Esophagus squamous epithelium (tissue), 4 donors: ENCODE data around the gene APOBEC2.

Experiments used
- POLR2A ChIP-seq, 4 donors: fragments of 450-650 bp; IDR thresholded peaks; one replicate each; pipeline ENCODE4 v1.6.1; 2017; ENCODE audit warnings: antibody characterized with exemption in 4 of 4, mild to moderate bottlenecking in 4 of 4, moderate library complexity in 3 of 4
- TF ChIP-seq, protein P1 (sequence below), 6 experiments: fragments of 450-650 bp in 4 of 6; fragments of 200-600 bp in 2 of 6; sonication (generic) in 2 of 6; IDR thresholded peaks; one replicate each; pipeline ENCODE4 v1.5.1; 2016 to 2019; ENCODE audit warnings: antibody characterized with exemption in 6 of 6, mild to moderate bottlenecking in 4 of 6, moderate library complexity in 4 of 6

GRCh38 chr6:41077536-41077935 lies 24.5 kb downstream of the APOBEC2 start:
- TF ChIP-seq POLR2A (IDR thresholded peaks at IDR 0.05), result no peak
- TF ChIP-seq, protein P1, sequence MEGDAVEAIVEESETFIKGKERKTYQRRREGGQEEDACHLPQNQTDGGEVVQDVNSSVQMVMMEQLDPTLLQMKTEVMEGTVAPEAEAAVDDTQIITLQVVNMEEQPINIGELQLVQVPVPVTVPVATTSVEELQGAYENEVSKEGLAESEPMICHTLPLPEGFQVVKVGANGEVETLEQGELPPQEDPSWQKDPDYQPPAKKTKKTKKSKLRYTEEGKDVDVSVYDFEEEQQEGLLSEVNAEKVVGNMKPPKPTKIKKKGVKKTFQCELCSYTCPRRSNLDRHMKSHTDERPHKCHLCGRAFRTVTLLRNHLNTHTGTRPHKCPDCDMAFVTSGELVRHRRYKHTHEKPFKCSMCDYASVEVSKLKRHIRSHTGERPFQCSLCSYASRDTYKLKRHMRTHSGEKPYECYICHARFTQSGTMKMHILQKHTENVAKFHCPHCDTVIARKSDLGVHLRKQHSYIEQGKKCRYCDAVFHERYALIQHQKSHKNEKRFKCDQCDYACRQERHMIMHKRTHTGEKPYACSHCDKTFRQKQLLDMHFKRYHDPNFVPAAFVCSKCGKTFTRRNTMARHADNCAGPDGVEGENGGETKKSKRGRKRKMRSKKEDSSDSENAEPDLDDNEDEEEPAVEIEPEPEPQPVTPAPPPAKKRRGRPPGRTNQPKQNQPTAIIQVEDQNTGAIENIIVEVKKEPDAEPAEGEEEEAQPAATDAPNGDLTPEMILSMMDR (IDR thresholded peaks at IDR 0.05), result no peak
